ENCODE results near the gene MTHFD1L. TPM values are rescaled to one million over a fixed set of nuclear protein-coding genes. Genes with fewer than 3 reads are reported as not detected.
A peak's percentile ranks its signal among the peaks of the same experiment; 100 is the strongest.

The MTHFD1L gene
- total and polyA plus RNA-seq, 2 of the 8 experiments (the other 6 are each of a cell fraction or from before 2014, with no cell fraction given) = 29.2 to 105 TPM

GRCh38 chr6:151009576-151009975, 144.1 kb downstream of the MTHFD1L start (continued):
- no peak for TF ChIP-seq RNF2 (IDR thresholded peaks at IDR 0.05; ENCODE audit: borderline replicate concordance, low read depth, low read length, missing control alignments, poor library complexity, severe bottlenecking)
- no peak for TF ChIP-seq CTBP2 (IDR thresholded peaks at IDR 0.05; ENCODE audit: borderline replicate concordance, insufficient read depth, insufficient read length, low read length)
- 0 out of 4 replicates have a peak, but pooled peaks of 1 of the 2 experiments have one; percentile 55 for TF ChIP-seq HDAC2 (IDR thresholded peaks at IDR 0.05; ENCODE audit: borderline replicate concordance in 1 of 2, low read depth in 2 of 2, low read length in 2 of 2)
- TF ChIP-seq SIX5 (IDR thresholded peaks at IDR 0.05; ENCODE audit: low read depth, low read length) = no peak
- TF ChIP-seq RBBP5 (IDR thresholded peaks at IDR 0.05; ENCODE audit: borderline replicate concordance, low read depth, low read length) = no peak
- TF ChIP-seq PHF8 (conservative IDR thresholded peaks at IDR 0.05; ENCODE audit: low read depth, low read length) = no peak
- no peak for TF ChIP-seq SP4 (IDR thresholded peaks at IDR 0.05; ENCODE audit: low read length)
- no peak for TF ChIP-seq CBX5 (IDR thresholded peaks at IDR 0.05; ENCODE audit: low read depth, low read length)
- no peak for TF ChIP-seq TEAD4 (IDR thresholded peaks at IDR 0.05; ENCODE audit: low read depth, low read length)
- TF ChIP-seq BACH1 (IDR thresholded peaks at IDR 0.05; ENCODE audit: low read length) = no peak
- no peak for TF ChIP-seq POLR2A (IDR thresholded peaks at IDR 0.05; ENCODE audit: control extremely low read depth in 1 of 2, low read depth in 2 of 2, low read length in 2 of 2)
- no peak for TF ChIP-seq RFX5 (IDR thresholded peaks at IDR 0.05; ENCODE audit: borderline replicate concordance, low read depth, low read length)

Measured in H1 (cell line).